HG03139 (cell line): Measurements from ENCODE around the gene SMOC2.
"Not testable (repeated sequence)": the region's sequence is repeated elsewhere in the genome, so short reads cannot be mapped to it uniquely, and the experiment has no call there.

ENCODE experiments used
- ATAC-seq: cut with Tn5 transposase; IDR thresholded peaks from one replicate; pipeline ENCODE4 v1.9.1; 2021; ENCODE audit not compliant: unreplicated experiment

Gene SMOC2

GRCh38 chr6:168563656-168564055 is 122.7 kb downstream of the SMOC2 start:
- no peak for ATAC-seq

- no peak for ATAC-seq
Observed at GRCh38 chr6:168565112-168565511, 124.1 kb downstream of the SMOC2 start.

- ATAC-seq: no peak
Observed at GRCh38 chr6:168570211-168570610, 129.2 kb downstream of the SMOC2 start.

- ATAC-seq: no peak
Observed at GRCh38 chr6:168571268-168571667, 130.3 kb downstream of the SMOC2 start.

DNA sequence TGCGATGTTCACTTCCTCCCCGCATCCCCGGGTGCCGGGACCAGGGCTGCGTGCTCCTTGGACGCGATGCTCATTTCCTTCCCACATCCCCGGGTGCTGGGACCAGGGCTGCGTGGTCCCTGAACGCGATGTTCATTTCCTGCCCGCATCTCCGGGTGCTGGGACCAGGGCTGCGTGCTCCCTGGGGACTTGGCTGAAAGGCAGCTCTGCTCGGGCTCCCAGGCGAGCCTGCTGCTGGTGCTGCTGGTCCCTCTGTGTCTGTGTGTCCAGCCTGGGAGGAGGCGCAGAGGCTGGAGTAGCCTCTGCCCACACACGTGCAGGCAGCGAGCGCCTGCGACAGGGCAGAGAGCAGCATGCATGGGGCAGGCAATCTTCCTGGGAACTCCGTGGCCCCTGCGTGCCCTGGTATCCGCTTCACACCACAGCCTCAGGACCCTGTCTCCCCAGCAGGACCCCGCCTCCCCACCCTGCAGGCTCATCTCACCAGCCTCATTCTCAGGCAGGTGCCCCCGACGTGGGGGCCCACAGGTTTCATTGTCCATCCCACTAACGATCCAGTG is 132.4 kb downstream of the SMOC2 start:
- not testable (repeated sequence) for ATAC-seq

GRCh38 chr6:168574075-168574698 is 133.2 kb downstream of the SMOC2 start:
- no peak for ATAC-seq

DNA sequence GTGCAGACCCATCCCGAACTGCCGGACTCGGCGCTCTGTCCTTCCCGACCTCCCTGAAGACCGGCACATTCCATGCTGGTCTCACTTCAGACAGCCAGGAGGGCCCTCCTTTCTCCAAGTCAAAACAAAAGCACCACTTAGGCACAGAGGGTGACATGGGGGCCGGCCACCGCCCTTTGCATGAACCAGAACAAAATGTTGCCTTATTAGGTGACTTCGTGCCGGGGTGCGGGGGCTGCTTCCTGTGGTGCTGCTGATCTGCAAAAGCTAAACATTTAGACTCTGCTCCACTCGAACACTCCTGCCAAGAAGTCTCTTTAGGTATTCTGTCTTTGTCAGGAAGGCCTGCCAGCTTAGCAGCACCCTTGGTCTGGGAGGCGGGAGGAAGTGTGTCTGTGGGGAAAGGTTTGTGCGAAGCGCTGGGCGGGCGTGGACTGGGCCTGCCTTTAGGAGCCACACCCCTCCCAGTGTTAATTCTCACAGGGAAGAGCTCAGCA is 133.8 kb downstream of the SMOC2 start:
- ATAC-seq: no peak

- no peak for ATAC-seq
Observed at GRCh38 chr6:168575346-168576098, 134.5 kb downstream of the SMOC2 start.

- no peak for ATAC-seq
Observed at GRCh38 chr6:168576388-168576787, 135.4 kb downstream of the SMOC2 start.

DNA sequence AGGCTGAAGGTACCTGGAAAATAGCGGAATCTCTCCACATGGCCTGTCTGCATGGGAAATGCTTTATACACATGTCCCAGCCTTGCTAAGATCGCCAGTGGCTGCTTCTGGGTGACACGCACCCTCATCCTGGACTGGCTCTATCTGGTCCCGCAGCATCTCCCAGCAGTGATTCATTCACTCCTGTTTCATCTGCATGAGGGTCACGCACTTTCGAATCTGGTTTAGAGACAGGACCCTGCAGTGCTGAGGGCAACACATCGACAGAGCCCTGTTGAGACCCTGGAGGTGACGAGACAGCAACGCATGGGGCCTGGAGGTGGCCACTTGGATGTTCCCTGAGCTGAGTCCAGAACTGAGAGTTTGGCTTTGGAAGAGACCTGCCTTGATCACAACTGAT is 136.5 kb downstream of the SMOC2 start:
- no peak for ATAC-seq

GRCh38 chr6:168578036-168578435 is 137.1 kb downstream of the SMOC2 start:
- ATAC-seq: no peak

GRCh38 chr6:168581236-168581635 is 140.3 kb downstream of the SMOC2 start:
- ATAC-seq: no peak

DNA sequence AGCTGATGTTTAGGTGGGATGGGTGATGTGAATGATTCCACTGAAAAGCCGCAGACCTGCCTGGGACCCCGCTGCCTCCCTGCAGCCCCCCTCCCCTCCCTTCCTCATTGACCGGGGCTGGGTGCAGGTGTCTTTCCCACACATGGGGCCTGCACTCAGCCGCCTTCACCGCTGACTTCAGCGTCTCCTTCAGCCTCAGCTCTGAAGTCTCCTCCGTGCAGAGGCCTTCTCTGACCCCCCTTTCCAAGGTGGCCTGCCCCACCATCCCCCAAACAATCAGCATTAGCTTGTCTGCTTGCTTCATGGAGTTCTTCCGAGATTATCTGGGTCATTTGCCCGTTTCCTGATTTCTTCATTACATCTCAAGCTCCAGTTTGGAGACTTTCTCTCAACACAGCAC is 140.7 kb downstream of the SMOC2 start:
- ATAC-seq: no peak

- ATAC-seq: no peak
Observed at GRCh38 chr6:168582571-168582981, 141.6 kb downstream of the SMOC2 start.

DNA sequence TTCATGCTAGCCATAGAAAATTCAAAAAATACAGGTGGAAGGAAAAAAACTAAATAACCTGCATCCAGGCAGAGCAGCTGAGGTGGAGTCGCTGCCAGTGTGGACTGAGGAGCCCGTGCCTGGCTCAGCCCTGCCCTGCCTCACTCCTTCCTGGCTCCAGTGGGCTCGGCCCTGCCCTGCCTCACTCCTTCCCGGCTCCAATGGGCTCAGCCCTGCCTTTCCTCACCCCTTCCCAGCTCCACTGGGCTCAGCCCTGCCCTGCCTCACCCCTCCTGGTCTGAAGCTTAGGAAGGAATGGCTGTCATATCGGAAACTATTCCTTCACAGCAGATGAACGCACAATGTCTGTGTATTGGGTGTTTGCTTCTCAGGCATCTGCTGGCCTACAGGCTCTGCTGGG is 142.1 kb downstream of the SMOC2 start:
- ATAC-seq: no peak

- ATAC-seq: no peak
Observed at GRCh38 chr6:168583821-168584220, 142.8 kb downstream of the SMOC2 start.

DNA sequence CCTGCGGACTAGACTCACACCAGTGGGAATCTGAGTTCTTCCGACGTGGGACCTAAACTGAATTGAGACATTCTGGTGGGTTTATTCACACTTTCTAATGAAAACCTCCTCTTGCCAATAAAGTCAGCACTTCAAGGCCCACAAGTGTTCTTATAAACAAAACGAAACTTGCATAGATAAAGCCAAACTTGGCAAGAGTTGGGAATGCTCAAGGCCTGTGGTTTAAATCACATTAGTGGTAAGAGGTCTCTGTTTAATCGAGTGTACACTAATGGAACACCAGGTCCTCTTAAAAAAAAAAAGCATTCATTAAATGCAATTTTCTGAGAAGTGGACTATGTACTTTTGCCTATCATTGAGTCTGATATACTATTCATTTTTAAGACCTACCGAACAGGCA is 143.3 kb downstream of the SMOC2 start:
- ATAC-seq: no peak

DNA sequence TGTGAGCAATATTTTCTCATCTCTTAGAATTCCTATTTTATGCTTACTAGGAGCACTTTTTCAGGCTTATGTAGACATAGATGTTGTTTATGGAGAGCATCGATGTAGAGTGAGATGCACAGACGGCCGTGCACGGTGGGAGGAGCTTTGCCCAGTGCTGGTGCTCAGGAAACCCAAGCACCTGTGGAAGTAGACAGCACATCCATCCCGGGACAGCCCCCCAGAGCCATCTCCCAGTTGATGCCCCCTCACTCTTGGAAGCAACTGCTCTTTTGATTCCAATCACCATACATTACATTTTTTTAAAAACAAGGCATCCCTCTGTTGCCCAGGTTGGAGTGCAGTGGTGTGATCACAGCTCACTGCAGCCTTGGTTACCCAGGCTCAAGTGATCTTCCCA is 143.7 kb downstream of the SMOC2 start:
- no peak for ATAC-seq

DNA sequence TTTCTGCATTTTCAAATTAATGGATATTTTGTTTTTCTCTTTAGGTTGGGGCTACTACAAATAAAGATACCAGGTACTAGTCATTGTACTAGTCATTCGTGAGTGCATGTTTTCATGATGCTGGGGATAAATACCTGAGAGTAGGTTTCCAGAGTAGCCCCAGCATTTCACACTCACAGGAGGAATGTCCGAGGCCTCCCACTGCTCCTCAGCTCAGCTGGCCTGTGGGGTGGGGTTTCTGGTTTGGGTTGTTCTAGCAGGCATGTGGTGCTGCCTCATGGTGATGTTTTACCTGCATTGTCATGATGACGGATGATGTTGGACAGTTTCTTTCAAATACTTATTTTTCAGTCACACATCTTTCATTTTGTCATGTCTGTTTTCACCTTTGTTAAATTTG is 144.5 kb downstream of the SMOC2 start:
- no peak for ATAC-seq

DNA sequence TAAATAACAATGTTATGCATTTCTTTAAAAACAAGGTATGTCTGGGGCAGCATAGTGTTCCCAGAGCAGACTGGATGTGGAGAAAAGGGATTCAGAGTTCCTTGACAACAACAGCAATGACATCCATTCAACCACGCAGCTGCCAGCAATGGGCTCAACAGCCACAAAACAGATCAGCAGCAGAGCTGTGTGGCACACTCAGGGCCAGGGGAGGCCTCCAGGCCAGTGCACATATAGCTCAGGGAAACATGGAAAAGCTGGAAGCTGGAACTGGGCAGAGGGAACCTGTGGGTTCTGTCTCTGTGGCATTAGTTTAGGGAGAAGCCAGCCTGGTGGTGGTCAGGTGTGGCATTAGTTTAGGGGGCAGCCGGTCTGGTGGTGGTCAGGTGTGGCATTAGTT is 148.3 kb downstream of the SMOC2 start:
- no peak for ATAC-seq

DNA sequence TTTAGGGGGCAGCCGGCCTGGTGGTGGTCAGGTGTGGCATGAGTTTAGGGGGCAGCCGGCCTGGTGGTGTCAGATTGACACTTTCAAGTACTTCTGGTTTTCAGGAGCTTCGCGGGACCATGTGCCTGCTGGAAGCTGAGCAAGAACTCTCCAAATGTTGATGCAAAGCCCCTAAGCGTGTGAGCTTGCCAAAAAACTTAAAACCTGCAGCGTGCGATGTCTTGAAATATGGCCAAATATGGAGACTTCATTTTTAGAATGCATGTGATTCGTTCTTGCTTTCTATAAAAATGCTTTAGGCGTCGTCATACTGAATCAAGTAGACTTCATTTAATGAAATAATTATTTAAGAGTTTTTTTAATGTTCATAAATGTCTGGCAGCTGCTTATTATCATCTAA is 149.4 kb downstream of the SMOC2 start:
- ATAC-seq: no peak

- no peak for ATAC-seq
Observed at GRCh38 chr6:168596344-168596743, 155.4 kb downstream of the SMOC2 start.
